NB4 (cell line): ENCODE data around the gene SYTL2.
A peak's percentile ranks its signal among the peaks of the same experiment; 100 is the strongest.

ENCODE experiments used
- DNase-seq: peaks from one replicate; pipeline ENCODE4 v3.0.0; 2010; ENCODE audit warnings: low read depth
- H3K4me3 ChIP-seq: one replicate; pipeline ENCODE4 v1.5.1; 2011; ENCODE audit warnings: mild to moderate bottlenecking, low read depth, low read length, moderate library complexity
- MAX ChIP-seq: IDR thresholded peaks from 2 replicates; pipeline ENCODE4 v1.6.1; 2011; ENCODE audit warnings: low read depth, low read length
- MYC ChIP-seq: IDR thresholded peaks from 2 replicates; pipeline ENCODE4 v1.6.1; 2011; ENCODE audit warnings: low read depth, low read length
- POLR2A ChIP-seq: IDR thresholded peaks from 2 replicates; pipeline ENCODE4 v1.6.1; 2011; ENCODE audit warnings: mild to moderate bottlenecking; ENCODE audit not compliant: insufficient read length; ENCODE audit errors: extremely low read depth
- TF ChIP-seq, protein P1 (sequence below): IDR thresholded peaks from one replicate; pipeline ENCODE4 v1.5.1; 2012; ENCODE audit warnings: low read depth, low read length

Gene SYTL2

DNA sequence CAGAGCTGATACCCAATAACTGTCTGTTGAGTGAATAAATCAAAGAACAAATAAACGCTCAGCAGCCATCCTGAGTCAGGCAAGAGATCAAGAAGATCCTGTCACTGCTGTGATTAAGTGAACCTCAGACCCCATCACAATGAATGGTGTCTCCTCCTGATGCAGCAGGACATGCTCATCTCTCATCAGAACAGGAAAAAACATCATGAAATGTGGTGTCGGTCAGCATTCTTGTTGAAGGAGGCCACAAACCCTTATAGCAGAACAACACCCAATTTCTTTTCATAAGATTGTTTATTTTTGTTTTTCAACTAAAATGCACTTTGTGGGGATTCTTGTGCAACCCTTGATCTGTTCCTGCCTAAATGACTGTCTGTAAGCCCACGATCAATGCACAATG, 60.3 kb downstream of the SYTL2 start:
- TF ChIP-seq POLR2A (no peak), MAX (no peak), MYC (no peak)
- TF ChIP-seq, protein P1, sequence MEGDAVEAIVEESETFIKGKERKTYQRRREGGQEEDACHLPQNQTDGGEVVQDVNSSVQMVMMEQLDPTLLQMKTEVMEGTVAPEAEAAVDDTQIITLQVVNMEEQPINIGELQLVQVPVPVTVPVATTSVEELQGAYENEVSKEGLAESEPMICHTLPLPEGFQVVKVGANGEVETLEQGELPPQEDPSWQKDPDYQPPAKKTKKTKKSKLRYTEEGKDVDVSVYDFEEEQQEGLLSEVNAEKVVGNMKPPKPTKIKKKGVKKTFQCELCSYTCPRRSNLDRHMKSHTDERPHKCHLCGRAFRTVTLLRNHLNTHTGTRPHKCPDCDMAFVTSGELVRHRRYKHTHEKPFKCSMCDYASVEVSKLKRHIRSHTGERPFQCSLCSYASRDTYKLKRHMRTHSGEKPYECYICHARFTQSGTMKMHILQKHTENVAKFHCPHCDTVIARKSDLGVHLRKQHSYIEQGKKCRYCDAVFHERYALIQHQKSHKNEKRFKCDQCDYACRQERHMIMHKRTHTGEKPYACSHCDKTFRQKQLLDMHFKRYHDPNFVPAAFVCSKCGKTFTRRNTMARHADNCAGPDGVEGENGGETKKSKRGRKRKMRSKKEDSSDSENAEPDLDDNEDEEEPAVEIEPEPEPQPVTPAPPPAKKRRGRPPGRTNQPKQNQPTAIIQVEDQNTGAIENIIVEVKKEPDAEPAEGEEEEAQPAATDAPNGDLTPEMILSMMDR, result no peak
- no peak overlapping the region for H3K4me3 ChIP-seq
- DNase-seq, result no peak

- H3K4me3 ChIP-seq, result no peak overlapping the region
- no peak for DNase-seq
- TF ChIP-seq, protein P1, result no peak
- TF ChIP-seq MYC, result no peak
- TF ChIP-seq POLR2A, result no peak
- TF ChIP-seq MAX, result no peak
These were observed 61.1 kb downstream of the SYTL2 start for GRCh38 chr11:85749884-85750283.

DNA sequence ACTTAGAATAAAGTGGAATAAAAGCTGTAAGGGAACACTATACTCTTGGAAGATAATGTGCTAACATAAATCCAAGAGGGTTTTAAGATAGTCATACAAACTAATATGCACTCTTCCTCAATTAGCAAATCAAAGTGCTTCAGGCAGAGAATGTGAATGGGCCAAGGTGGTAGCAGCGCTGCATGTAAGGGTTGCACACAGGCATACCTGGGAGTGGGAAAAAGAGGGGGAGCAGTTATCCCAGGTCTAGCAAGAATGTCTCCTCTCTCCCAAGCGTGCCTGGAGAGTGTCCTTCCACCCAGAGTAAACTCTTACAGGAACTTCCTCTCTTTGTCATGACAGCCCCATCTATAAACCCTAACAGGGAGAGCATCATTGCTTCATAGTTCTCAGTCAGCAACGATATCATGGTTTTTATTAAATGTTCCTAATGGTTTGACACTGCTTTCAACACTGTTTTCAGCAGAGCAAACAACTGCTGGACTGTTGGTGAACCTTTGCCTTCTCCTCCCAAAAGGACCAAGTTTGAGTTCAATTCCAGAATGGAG, 61.6 kb downstream of the SYTL2 start:
- DNase-seq, result peak; percentile 24
- TF ChIP-seq POLR2A (no peak), MYC (no peak)
- TF ChIP-seq, protein P1, result no peak
- no peak overlapping the region for H3K4me3 ChIP-seq

DNA sequence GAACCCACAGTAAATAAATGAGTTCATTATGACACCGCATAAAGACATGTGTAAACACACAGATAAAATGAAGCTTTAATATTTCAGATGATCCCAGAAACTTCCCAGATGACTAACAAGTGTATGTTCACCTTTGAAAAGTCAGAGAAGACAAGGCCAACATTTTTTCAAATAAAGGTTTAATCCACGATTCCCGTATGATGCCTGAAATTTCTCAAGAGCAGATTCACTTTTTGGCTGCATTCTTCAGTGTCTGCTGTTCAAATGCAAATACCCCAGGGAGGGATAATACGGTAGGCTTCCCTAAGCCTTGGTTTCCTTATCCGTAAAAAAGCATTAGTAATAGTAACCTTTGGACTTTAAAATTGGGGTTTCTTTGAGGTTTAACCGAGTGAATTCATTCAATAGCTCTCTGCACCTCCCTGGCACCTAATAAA, 62.5 kb downstream of the SYTL2 start:
- no peak overlapping the region for H3K4me3 ChIP-seq
- DNase-seq, result no peak
- no peak for TF ChIP-seq MYC
- no peak for TF ChIP-seq MAX
- TF ChIP-seq, protein P1, result no peak
- TF ChIP-seq POLR2A, result no peak

DNA sequence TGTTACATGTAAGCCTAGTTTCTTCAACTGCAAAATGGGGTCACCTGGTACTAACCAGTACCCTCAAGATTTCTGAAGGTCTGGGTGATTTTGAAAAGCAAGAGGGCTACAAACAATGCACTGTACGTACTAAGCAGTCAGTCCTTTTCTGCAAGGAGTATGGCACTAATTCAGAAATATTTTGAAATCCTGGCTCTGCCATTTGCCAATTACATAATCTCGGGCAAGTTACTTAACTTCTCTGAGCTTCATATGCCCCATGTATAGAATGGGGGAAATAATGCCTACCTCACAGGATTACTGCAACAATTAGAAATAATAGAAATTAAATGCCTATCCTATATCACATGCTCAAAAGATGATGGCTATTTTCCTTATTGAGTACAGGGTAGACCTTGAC, 64.3 kb downstream of the SYTL2 start:
- H3K4me3 ChIP-seq, result no peak overlapping the region
- TF ChIP-seq MAX (no peak), POLR2A (no peak), MYC (no peak)
- TF ChIP-seq, protein P1, result no peak
- no peak for DNase-seq

DNA sequence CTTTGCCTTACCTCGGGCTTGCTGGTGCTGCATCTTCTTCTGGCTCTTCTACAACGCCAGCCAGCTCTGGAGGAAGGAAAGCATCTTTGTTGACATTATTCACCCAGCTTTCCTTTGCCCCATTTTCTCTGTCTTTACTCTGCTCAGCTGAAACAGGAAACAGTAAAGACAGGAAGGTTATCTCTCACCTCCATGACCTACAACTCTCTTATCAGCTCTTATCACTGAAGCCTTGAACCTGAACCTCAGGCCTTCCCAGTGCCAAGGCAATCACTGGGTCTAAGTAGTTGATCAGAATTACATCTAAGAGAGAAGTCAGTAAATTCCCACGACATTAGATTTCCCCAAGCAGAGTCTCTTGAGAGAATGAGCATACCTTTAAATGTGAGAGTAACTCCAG, 65.3 kb downstream of the SYTL2 start:
- TF ChIP-seq, protein P1, result no peak
- no peak for TF ChIP-seq MAX
- TF ChIP-seq MYC, result no peak
- TF ChIP-seq POLR2A, result no peak
- H3K4me3 ChIP-seq, result no peak overlapping the region
- DNase-seq, result no peak
